ENCODE data around the gene PDIK1L.

PDIK1L gene

DNA sequence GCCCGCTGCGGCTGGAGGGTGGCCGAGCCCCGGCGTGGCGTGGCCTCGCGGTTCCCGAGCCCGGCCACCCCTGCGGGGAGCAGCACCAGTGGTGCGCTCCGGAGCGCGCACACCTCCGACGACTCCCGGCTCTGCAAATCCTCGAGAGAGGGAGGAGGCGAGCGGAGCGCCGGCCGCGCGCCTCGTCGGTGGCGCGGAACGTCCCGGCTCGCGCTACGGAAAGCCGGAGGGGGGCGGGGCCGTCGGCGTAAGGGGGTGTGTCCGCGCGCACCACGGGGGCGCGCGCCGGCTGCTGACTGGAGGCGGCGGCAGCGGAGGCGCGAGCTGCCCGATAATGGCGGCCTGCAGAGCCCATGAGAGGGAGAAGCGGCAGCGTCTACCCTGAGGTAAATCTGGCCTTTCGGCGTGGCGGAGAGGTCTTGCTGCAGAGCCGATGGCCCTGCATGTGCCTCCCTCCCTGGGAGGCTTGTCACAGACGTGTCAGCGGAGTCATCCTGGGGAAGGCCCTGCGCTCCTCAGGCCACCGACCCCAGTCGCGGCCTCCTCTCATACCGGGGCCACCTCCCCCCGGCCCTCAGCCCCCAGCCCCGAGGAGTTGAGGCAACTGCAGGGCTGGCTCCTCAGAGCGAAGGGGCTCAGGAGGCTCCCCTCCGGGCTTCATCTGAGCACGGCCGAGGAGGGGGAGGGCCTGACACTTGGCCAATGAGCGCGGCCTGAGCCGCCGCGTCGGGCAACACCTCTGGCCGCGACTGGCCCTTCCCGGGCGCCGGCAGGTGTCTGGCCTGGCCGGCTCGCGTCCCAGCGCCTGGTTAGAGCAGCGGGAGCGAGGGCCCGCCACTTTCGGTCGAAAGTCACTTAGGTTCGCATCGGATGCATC lies at the start of gene PDIK1L:
TSS of gene PDIK1L (plus strand) at position 295 of the 877 bp plus-strand sequence. CDS start 2,485 bp downstream, outside the sequence.
- TF ChIP-seq, protein P1, sequence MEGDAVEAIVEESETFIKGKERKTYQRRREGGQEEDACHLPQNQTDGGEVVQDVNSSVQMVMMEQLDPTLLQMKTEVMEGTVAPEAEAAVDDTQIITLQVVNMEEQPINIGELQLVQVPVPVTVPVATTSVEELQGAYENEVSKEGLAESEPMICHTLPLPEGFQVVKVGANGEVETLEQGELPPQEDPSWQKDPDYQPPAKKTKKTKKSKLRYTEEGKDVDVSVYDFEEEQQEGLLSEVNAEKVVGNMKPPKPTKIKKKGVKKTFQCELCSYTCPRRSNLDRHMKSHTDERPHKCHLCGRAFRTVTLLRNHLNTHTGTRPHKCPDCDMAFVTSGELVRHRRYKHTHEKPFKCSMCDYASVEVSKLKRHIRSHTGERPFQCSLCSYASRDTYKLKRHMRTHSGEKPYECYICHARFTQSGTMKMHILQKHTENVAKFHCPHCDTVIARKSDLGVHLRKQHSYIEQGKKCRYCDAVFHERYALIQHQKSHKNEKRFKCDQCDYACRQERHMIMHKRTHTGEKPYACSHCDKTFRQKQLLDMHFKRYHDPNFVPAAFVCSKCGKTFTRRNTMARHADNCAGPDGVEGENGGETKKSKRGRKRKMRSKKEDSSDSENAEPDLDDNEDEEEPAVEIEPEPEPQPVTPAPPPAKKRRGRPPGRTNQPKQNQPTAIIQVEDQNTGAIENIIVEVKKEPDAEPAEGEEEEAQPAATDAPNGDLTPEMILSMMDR (IDR thresholded peaks at IDR 0.05; ENCODE audit: extremely low read depth, missing control alignments) = no peak
- DNase-seq (ENCODE audit: low spot score) = peak; percentile 97

DNA sequence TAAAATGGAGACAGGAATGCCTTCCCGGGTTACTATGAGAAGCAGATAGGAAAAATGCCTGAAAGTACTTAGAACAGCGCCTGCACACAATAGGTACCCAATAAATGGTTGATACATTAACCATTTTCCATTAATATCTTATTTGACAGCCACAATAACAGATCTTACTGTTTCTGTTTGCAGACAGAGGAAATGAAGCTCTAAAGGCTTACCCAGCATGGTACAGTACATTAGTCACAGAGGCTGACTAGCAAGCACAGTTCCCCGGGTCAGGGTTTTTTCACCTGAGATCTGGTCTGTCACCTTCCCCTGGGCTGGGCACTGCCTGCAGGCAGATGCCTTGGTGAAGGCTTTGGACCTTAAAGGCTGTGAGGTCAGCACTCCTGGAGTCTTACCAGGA lies 47.1 kb upstream of the PDIK1L start:
- DNase-seq (ENCODE audit: low spot score) = no peak
- TF ChIP-seq, protein P1 (IDR thresholded peaks at IDR 0.05; ENCODE audit: extremely low read depth, missing control alignments) = no peak

DNA sequence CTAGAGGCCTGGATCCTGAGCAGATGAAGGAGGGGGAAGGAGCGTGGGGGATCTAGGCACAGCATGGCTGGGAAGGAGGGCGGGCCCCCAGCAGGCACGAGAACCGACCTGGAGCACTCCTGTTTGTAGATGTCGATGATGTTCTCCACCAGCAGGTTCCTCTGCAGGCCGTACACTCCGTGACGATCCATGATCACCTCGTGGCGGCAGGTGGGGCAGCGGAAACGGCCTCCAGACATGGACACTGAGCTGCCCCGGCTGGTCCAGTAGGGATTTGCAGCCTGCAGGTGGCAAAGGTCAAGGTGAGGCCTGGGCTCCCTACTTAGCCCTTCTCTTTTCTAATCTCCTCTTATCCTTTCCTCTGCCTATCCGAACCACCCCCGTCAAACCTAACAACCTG lies 45.5 kb upstream of the PDIK1L start:
- TF ChIP-seq, protein P1 (IDR thresholded peaks at IDR 0.05; ENCODE audit: extremely low read depth, missing control alignments) = no peak
- DNase-seq (ENCODE audit: low spot score) = no peak

DNA sequence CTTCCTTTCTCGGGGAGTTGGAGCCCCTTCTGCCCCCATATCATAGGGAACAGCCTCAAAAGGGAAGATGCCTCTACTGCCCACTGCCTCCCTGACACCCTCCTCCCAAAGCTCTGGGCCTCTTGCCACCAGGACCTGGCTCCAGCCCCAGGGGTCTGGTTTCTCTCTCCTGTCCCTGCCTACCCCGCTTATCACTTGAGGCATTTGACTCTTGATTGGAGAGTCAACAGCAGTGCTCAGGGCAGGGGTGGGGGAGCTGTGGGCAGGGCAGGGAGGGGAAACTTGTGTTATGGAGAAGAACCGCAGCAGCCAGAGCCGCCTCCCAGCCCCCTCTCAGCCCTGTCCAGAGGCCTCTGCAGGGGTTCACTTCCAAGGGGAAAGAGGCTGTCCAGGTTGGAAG lies 44.8 kb upstream of the PDIK1L start:
- TF ChIP-seq, protein P1 (IDR thresholded peaks at IDR 0.05; ENCODE audit: extremely low read depth, missing control alignments) = no peak
- DNase-seq (ENCODE audit: low spot score) = no peak

DNA sequence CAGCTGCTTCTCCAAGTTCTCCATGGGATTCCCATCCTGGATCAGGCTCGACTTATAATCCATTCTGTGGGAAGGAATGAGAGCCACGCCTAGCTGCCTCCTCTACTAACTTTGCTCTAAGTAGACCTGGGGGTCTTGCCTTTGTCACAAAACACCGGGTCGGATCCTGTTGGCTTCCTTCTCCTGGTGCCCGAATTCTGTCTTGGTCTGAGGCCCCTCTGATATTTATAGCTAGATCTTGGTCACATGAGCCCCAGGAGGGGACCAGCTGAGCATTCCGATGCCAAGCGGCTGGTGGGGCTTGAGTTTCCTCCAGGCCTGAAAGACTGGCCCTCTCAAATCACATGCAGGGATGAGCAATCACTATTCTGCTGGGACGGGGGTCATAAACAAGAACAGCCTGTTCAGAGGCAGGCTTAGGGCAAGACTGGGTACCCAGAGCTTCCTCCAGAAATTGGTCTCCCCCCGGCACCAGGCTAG lies 44.2 kb upstream of the PDIK1L start, which contains the start of gene TRIM63:
TSS of gene TRIM63 (minus strand) at position 199 of the 480 bp plus-strand sequence. CDS start at position 63, 136 bp downstream.
- TF ChIP-seq, protein P1 (IDR thresholded peaks at IDR 0.05; ENCODE audit: extremely low read depth, missing control alignments) = no peak
- no peak for DNase-seq (ENCODE audit: low spot score)

DNA sequence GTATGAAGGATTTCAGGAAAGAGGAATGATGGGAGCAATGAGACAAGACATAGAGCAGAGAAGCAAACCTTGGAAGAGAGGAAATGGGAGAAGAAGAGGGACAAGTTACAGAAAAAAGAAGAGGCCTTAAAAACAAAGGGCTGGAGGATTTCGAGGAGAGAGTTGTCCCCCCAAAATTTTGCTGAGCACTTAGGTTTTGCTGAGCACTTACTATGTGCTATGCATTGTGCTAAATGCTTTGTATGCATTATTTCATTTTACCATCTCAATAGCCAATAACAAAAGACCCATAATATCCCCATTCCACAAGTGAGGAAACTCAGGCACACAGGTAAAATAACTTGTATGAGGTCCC lies 41.7 kb upstream of the PDIK1L start:
- TF ChIP-seq, protein P1 (IDR thresholded peaks at IDR 0.05; ENCODE audit: extremely low read depth, missing control alignments) = no peak
- no peak for DNase-seq (ENCODE audit: low spot score)

DNA sequence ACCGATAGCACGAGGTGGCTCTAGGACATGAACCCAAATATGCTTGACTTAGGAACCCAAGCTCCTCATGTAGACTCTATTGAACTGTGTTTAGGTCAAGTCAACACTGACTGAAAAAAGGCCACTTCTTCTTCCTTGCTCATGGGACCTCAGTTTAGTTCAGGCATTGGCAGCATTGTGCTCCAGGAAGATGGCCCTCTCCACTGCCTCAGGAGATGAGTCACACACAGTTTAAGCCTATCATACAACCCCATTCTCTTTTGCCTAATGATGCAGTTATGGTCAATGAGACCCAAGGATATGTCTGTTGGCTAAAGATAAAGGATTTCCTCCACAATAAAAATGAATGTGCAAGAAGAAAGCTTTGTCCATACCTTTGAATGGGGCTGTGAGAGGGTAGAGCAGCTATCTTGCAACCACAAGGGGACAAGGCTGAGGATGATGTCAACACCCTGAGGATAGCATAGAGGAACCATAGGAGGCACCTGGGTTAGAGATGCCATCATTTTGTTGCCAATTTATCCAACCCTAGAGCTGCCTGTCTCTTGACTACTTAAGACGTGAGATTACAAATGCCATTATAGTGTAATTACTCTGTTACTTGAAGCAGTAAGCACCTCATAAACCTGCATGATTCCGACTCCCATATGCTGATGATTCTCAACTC lies 41.2 kb upstream of the PDIK1L start:
- DNase-seq (ENCODE audit: low spot score) = no peak
- TF ChIP-seq, protein P1 (IDR thresholded peaks at IDR 0.05; ENCODE audit: extremely low read depth, missing control alignments) = no peak

Measured in GM20000 (cell line).